ENCODE measurements around the gene PCBP2. TPM values are rescaled to one million over a fixed set of nuclear protein-coding genes. Genes with fewer than 3 reads are reported as not detected.

PCBP2 gene
- polyA plus RNA-seq, 1 donor from 2014 or later: 242 TPM

GRCh38 chr12:53410951-53411350, 41.0 kb upstream of the PCBP2 start:
- no peaks in the 10 kb centered on the region for H4K20me1 ChIP-seq (ENCODE audit: insufficient read depth)

GRCh38 chr12:53413485-53414204, 38.3 kb upstream of the PCBP2 start:
- Histone ChIP-seq H3K4me2 (ENCODE audit: low read length) (no peak overlapping the region), H3K79me2 (replicated peaks; ENCODE audit: insufficient read depth, low read length) (no peaks in the 10 kb centered on the region), H3K9me2 (ENCODE audit: insufficient read depth, low read length) (no peaks in the 10 kb centered on the region), H2AFZ (ENCODE audit: low read depth, low read length) (no peak overlapping the region), H3K27ac (ENCODE audit: low read length) (no peak overlapping the region), H3K27me3 (ENCODE audit: insufficient read depth, low read depth, low read length) (no peaks in the 10 kb centered on the region), H3K9ac (ENCODE audit: low read length) (no peak overlapping the region), H3F3A (ENCODE audit: insufficient read depth, low read length, poor library complexity, severe bottlenecking) (no peaks in the 10 kb centered on the region), H3K9me3 (ENCODE audit: low read length) (no peaks in the 10 kb centered on the region), H4K20me1 (ENCODE audit: insufficient read depth) (no peaks in the 10 kb centered on the region), H3K36me3 (ENCODE audit: insufficient read depth, low read length) (peaks cover 6% of the 10 kb centered on the region), H3K4me3 (ENCODE audit: low read length) (no peak overlapping the region)
- TF ChIP-seq EP300 (conservative IDR thresholded peaks at IDR 0.05; ENCODE audit: poor library complexity, severe bottlenecking) (no peak), REST (IDR thresholded peaks at IDR 0.05; ENCODE audit: borderline replicate concordance) (no peak), MXI1 (conservative IDR thresholded peaks at IDR 0.05; ENCODE audit: poor library complexity, severe bottlenecking) (no peak), TAF1 (IDR thresholded peaks at IDR 0.05; ENCODE audit: low read depth) (no peak), RAD21 (conservative IDR thresholded peaks at IDR 0.05) (no peak), POLR2AphosphoS5 (IDR thresholded peaks at IDR 0.05) (no peak), EZH2 (IDR thresholded peaks at IDR 0.05; ENCODE audit: borderline replicate concordance, insufficient read depth, low read length, poor library complexity, severe bottlenecking) (no peak)

More at GRCh38 chr12:53410951-53411350, 41.0 kb upstream of the PCBP2 start:
- H3K36me3 ChIP-seq (ENCODE audit: insufficient read depth, low read length): peaks cover 6% of the 10 kb centered on the region
- no peak overlapping the region for H3K4me2 ChIP-seq (ENCODE audit: low read length)
- no peaks in the 10 kb centered on the region for H3K79me2 ChIP-seq (replicated peaks; ENCODE audit: insufficient read depth, low read length)
- no peaks in the 10 kb centered on the region for H3F3A ChIP-seq (ENCODE audit: insufficient read depth, low read length, poor library complexity, severe bottlenecking)
- no peaks in the 10 kb centered on the region for H3K9me3 ChIP-seq (ENCODE audit: low read length)
- H3K9ac ChIP-seq (ENCODE audit: low read length): no peak overlapping the region
- no peak overlapping the region for H2AFZ ChIP-seq (ENCODE audit: low read depth, low read length)
- H3K4me3 ChIP-seq (ENCODE audit: low read length): no peak overlapping the region
- no peak overlapping the region for H3K27ac ChIP-seq (ENCODE audit: low read length)
- TF ChIP-seq CTCF (IDR thresholded peaks at IDR 0.05; ENCODE audit: poor library complexity, severe bottlenecking) (no peak), EP300 (conservative IDR thresholded peaks at IDR 0.05; ENCODE audit: poor library complexity, severe bottlenecking) (no peak), RAD21 (conservative IDR thresholded peaks at IDR 0.05) (no peak), MXI1 (conservative IDR thresholded peaks at IDR 0.05; ENCODE audit: poor library complexity, severe bottlenecking) (no peak), TAF1 (IDR thresholded peaks at IDR 0.05; ENCODE audit: low read depth) (no peak), POLR2AphosphoS5 (IDR thresholded peaks at IDR 0.05) (no peak), REST (IDR thresholded peaks at IDR 0.05; ENCODE audit: borderline replicate concordance) (no peak), SMC3 (conservative IDR thresholded peaks at IDR 0.05; ENCODE audit: poor library complexity) (no peak), EZH2 (IDR thresholded peaks at IDR 0.05; ENCODE audit: borderline replicate concordance, insufficient read depth, low read length, poor library complexity, severe bottlenecking) (no peak)
- no peaks in the 10 kb centered on the region for H3K27me3 ChIP-seq (ENCODE audit: insufficient read depth, low read depth, low read length)
- no peaks in the 10 kb centered on the region for H3K9me2 ChIP-seq (ENCODE audit: insufficient read depth, low read length)
